GM12874 (cell line): Measurements from ENCODE around the gene CASZ1.

Experiments used
- TF ChIP-seq, protein P1 (sequence below): IDR thresholded peaks from 2 replicates; pipeline ENCODE4 v1.5.1; 2011; ENCODE audit warnings: low read depth, mild to moderate bottlenecking, control low read depth, low read length, moderate library complexity; ENCODE audit not compliant: insufficient read depth

Gene CASZ1

DNA sequence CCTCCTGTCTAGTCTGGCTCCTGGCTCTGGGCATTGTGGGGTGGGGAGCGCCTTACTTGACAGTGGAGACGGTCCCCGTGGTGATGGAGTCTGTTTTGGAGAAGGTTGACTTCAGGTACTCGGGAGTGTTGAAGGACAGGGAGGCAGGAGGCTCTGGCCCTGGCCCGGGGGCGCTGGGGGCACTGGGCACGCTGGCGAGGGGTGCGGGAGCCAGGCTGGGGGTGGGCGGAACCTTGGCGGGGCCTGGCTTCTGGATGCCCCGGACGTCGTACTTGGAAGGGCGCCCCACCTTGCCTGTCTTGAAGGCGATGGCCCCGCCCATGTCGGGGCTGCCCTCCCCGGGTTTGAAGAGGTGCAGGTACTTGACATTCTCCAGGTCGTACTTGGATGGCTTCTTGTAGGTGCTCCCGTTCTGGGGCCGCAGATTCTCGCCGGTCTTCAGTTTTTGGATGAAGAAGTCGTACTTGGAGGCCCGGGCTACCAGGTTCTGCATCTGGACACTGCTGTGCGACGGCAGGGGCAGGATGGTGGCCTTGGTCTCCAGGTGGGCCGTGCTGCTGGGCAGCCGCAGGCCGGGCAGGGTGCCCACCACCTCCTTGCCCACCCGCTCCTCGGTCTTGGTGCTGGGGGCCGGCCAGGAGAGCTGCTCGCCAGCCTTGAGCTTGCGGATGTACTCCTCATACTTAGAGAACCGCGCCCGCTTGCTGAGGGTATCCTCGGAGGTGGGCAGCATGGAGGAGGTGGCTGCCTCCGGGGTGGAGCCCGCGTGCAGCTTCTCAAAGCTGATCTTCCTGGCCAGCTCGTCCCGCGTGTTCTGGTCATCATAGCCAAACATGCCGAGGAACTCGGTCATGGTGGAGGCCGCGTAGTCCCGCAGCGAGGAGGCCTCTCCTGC is 136.6 kb downstream of the CASZ1 start:
- TF ChIP-seq, protein P1, sequence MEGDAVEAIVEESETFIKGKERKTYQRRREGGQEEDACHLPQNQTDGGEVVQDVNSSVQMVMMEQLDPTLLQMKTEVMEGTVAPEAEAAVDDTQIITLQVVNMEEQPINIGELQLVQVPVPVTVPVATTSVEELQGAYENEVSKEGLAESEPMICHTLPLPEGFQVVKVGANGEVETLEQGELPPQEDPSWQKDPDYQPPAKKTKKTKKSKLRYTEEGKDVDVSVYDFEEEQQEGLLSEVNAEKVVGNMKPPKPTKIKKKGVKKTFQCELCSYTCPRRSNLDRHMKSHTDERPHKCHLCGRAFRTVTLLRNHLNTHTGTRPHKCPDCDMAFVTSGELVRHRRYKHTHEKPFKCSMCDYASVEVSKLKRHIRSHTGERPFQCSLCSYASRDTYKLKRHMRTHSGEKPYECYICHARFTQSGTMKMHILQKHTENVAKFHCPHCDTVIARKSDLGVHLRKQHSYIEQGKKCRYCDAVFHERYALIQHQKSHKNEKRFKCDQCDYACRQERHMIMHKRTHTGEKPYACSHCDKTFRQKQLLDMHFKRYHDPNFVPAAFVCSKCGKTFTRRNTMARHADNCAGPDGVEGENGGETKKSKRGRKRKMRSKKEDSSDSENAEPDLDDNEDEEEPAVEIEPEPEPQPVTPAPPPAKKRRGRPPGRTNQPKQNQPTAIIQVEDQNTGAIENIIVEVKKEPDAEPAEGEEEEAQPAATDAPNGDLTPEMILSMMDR, result no peak

- TF ChIP-seq, protein P1, result no peak
Measured at GRCh38 chr1:10659218-10659617, 137.2 kb downstream of the CASZ1 start.

DNA sequence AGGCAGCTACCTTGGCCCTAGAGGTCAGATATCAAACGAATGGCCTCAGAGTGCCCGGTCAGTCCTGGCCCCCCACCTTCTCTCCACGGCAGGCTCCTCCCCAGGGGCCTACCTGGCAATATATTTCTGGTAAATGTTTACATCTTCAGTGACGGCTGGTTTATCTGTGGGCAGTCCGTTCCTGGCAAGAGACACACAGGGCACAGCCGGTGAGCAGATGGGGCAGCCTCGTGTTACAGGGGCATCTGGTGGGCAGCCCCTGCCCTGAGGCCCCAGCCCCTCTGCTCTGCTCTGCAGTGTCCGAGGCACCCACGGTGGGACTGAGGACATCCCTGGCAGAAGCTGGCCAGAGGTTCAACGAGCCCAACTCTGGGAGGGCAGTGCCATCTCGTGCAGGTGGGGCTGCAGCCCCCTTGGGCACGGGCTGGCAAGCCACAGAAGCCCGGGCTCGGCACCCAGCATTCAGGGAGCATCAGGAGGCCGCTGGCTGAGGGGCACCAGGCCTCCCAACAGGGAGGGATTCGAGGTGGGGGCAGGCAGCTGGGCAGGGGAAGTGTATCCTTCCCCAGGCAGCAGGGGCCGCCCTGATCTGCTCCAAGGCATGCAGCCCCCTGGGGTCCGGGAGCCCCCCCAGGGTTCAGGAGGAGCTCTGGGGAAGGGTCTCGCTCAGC is 137.9 kb downstream of the CASZ1 start:
- TF ChIP-seq, protein P1, result no peak

GRCh38 chr1:10657088-10657847 is 139.2 kb downstream of the CASZ1 start:
- TF ChIP-seq, protein P1, result no peak

DNA sequence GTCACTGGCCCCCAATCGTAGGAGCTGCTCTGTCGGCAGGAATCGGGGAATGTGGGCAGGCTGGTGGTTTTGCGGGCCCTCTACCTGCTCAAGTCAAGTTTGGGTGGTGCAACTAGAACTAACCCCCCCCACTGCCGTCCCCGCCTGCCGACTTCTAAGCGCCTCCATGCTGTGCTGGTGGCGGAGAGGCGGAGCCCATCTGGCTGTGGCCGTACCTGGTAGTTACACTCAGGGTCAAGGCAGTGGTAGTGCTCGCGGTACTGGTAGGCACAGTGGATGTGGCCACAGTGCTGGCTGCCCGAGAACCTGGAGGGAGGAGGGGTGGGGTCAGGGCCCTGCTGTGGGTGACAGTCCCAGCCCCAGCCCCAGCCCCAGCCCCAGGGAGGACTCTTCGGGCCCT is 140.0 kb downstream of the CASZ1 start:
- TF ChIP-seq, protein P1, result no peak

DNA sequence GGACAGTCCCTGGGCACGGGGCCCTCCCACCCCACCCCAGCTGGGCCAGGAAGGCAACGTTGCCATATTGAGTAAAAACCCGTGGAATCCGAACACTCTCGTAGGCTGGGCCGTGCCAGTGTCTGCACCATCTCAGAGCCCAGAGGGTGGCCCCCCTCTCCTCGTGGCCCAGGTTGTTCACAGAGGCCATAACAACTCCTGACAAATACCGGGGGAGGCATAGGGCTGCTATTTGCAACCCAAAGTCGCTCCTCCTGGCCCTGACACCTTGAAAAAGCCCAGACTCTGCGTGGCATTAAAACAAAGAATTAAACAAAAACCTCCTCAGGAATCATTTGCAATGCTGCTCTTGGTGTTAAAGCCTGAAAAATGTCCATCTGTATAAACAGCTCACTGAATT is 141.4 kb downstream of the CASZ1 start:
- TF ChIP-seq, protein P1, result no peak
